ENCODE results near the gene PARL. TPM values are rescaled to one million over a fixed set of nuclear protein-coding genes. Genes with fewer than 3 reads are reported as not detected.

Gene PARL
- polyA plus RNA-seq, 1 of the 3 experiments (the other 2 are of a cell fraction) = 50.1 TPM

- 73% methylated on average over 11 of the region's 11 CpGs for WGBS (ENCODE audit: low lambda C conversion rate)
- Histone ChIP-seq H3K4me1 (ENCODE audit: control insufficient read depth in 1 of 2, insufficient read depth in 2 of 2, low read depth in 1 of 2, low read length in 1 of 2) (no peaks in the 10 kb centered on the region), H3K36me3 (replicated peaks in 1 of 2; ENCODE audit: control insufficient read depth in 1 of 2, insufficient read depth in 2 of 2, low read length in 1 of 2) (no peaks in the 10 kb centered on the region), H3K4me2 (no peak overlapping the region), H3K27me3 (ENCODE audit: insufficient read depth) (no peaks in the 10 kb centered on the region; the same call in 1 of the 2 replicates), H3F3A (replicated peaks; ENCODE audit: insufficient read depth) (no peaks in the 10 kb centered on the region), H4K20me1 (ENCODE audit: insufficient read depth) (no peaks in the 10 kb centered on the region), H2AFZ (ENCODE audit: low read depth) (no peak overlapping the region), H3K9ac (no peak overlapping the region), H3K9me3 (no peaks in the 10 kb centered on the region), H3K9me2 (no peaks in the 10 kb centered on the region), H3K27ac (ENCODE audit: low read depth in 2 of 2, low read length in 1 of 2) (no peak overlapping the region), H3K79me2 (ENCODE audit: insufficient read depth) (no peaks in the 10 kb centered on the region), H3K4me3 (ENCODE audit: low read depth in 2 of 2, low read length in 1 of 2) (no peak overlapping the region)
- POLR2A ChIA-PET = no interaction called here
- CTCF ChIA-PET = interaction anchor here (0.6 to 5.1 kb wide), 12 partner anchors 8 to 397 kb away, joined by 3 to 55 read pairs (median 5); partner anchors contain the start of genes ABCC5, EEF1AKMT4 and PARL
- TF ChIP-seq USF2 (IDR thresholded peaks at IDR 0.05; ENCODE audit: borderline replicate concordance, low read depth, low read length) = no peak
- TF ChIP-seq MEF2A (IDR thresholded peaks at IDR 0.05; ENCODE audit: borderline replicate concordance, low read depth) = no peak
- TF ChIP-seq NRF1 (IDR thresholded peaks at IDR 0.05; ENCODE audit: low read depth, low read length) = no peak
- TF ChIP-seq NFIC (IDR thresholded peaks at IDR 0.05; ENCODE audit: borderline replicate concordance) = no peak
- no peak for TF ChIP-seq RFX5 (IDR thresholded peaks at IDR 0.05; ENCODE audit: low read length)
- no peak for TF ChIP-seq TEAD4 (IDR thresholded peaks at IDR 0.05; ENCODE audit: borderline replicate concordance, insufficient read depth)
- no peak for DNase-seq
Observed at GRCh38 chr3:183898028-183898431, 13.3 kb upstream of the PARL start.

- Histone ChIP-seq H2AFZ (ENCODE audit: low read depth) (no peak overlapping the region), H3K4me2 (no peak overlapping the region), H4K20me1 (ENCODE audit: insufficient read depth) (no peaks in the 10 kb centered on the region), H3K4me1 (ENCODE audit: control insufficient read depth in 1 of 2, insufficient read depth in 2 of 2, low read depth in 1 of 2, low read length in 1 of 2) (no peaks in the 10 kb centered on the region), H3K9me3 (no peaks in the 10 kb centered on the region), H3K9me2 (no peaks in the 10 kb centered on the region), H3K79me2 (ENCODE audit: insufficient read depth) (no peaks in the 10 kb centered on the region), H3K36me3 (replicated peaks in 1 of 2; ENCODE audit: control insufficient read depth in 1 of 2, insufficient read depth in 2 of 2, low read length in 1 of 2) (no peaks in the 10 kb centered on the region), H3K9ac (no peak overlapping the region), H3K27me3 (ENCODE audit: insufficient read depth) (no peaks in the 10 kb centered on the region), H3K27ac (ENCODE audit: low read depth in 2 of 2, low read length in 1 of 2) (no peak overlapping the region), H3F3A (replicated peaks; ENCODE audit: insufficient read depth) (no peaks in the 10 kb centered on the region), H3K4me3 (ENCODE audit: low read depth in 2 of 2, low read length in 1 of 2) (no peak overlapping the region)
- DNase-seq = no peak
- 96% methylated on average over 4 of the region's 4 CpGs for WGBS (ENCODE audit: low lambda C conversion rate)
- CTCF ChIA-PET = interaction anchor here (0.6 to 5.1 kb wide), 8 partner anchors 9 to 397 kb away, joined by 3 to 55 read pairs (median 8); partner anchors contain the start of genes ABCC5, EEF1AKMT4 and PARL
- POLR2A ChIA-PET = no interaction called here
- no peak for TF ChIP-seq TCF12 (IDR thresholded peaks at IDR 0.05)
- no peak for TF ChIP-seq REST (IDR thresholded peaks at IDR 0.05; ENCODE audit: low read depth, low read length)
- no peak for TF ChIP-seq CHD2 (IDR thresholded peaks at IDR 0.05; ENCODE audit: low read length, partially characterized antibody)
- no peak for TF ChIP-seq POLR2AphosphoS5 (IDR thresholded peaks at IDR 0.05; ENCODE audit: low read depth, low read length)
- no peak for TF ChIP-seq GABPA (IDR thresholded peaks at IDR 0.05; ENCODE audit: low read depth)
- no peak for TF ChIP-seq NFIC (IDR thresholded peaks at IDR 0.05; ENCODE audit: borderline replicate concordance)
- no peak for TF ChIP-seq NRF1 (IDR thresholded peaks at IDR 0.05; ENCODE audit: low read depth, low read length)
- TF ChIP-seq SIN3A (IDR thresholded peaks at IDR 0.05; ENCODE audit: borderline replicate concordance, low read depth, low read length) = no peak
- no peak for TF ChIP-seq RXRA (IDR thresholded peaks at IDR 0.05; ENCODE audit: borderline replicate concordance, low read depth)
- TF ChIP-seq MEF2A (IDR thresholded peaks at IDR 0.05; ENCODE audit: borderline replicate concordance, low read depth) = no peak
- no peak for TF ChIP-seq EZH2phosphoT487 (IDR thresholded peaks at IDR 0.05; ENCODE audit: borderline replicate concordance, low read depth)
- TF ChIP-seq CTCF (IDR thresholded peaks at IDR 0.05) = no peak
- TF ChIP-seq MXI1 (IDR thresholded peaks at IDR 0.05; ENCODE audit: low read depth, low read length) = no peak
- no peak for TF ChIP-seq USF1 (IDR thresholded peaks at IDR 0.05; ENCODE audit: borderline replicate concordance, low read depth)
- no peak for TF ChIP-seq RFX5 (IDR thresholded peaks at IDR 0.05; ENCODE audit: low read length)
Observed at GRCh38 chr3:183897606-183898005, 12.9 kb upstream of the PARL start.

All from SK-N-SH (cell line).